ENCODE results near the gene PRKAG2. TPM values are rescaled to one million over a fixed set of nuclear protein-coding genes. Genes with fewer than 3 reads are reported as not detected.

The PRKAG2 gene
- total and polyA plus RNA-seq, 2 of the 8 experiments (the other 6 are each of a cell fraction or from before 2014, with no cell fraction given), result 7.5 to 18.1 TPM

- no peak for TF ChIP-seq EZH2 (IDR thresholded peaks at IDR 0.05; ENCODE audit: low read depth, low read length, severe bottlenecking)
- no peak for TF ChIP-seq SP2 (IDR thresholded peaks at IDR 0.05; ENCODE audit: low read length)
- TF ChIP-seq POU5F1 (IDR thresholded peaks at IDR 0.05; ENCODE audit: low read depth, low read length), result no peak
- TF ChIP-seq, protein P1, sequence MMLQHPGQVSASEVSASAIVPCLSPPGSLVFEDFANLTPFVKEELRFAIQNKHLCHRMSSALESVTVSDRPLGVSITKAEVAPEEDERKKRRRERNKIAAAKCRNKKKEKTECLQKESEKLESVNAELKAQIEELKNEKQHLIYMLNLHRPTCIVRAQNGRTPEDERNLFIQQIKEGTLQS (IDR thresholded peaks at IDR 0.05; ENCODE audit: insufficient read depth, low read depth, low read length), result no peak
- TF ChIP-seq KDM1A (IDR thresholded peaks at IDR 0.05; ENCODE audit: borderline replicate concordance, low read length), result no peak
- TF ChIP-seq, protein P2, sequence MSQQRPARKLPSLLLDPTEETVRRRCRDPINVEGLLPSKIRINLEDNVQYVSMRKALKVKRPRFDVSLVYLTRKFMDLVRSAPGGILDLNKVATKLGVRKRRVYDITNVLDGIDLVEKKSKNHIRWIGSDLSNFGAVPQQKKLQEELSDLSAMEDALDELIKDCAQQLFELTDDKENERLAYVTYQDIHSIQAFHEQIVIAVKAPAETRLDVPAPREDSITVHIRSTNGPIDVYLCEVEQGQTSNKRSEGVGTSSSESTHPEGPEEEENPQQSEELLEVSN (IDR thresholded peaks at IDR 0.05), result no peak
- TF ChIP-seq POLR2AphosphoS5 (IDR thresholded peaks at IDR 0.05; ENCODE audit: low read depth, low read length), result no peak
- TF ChIP-seq PHF8 (conservative IDR thresholded peaks at IDR 0.05; ENCODE audit: low read depth, low read length), result no peak
- TF ChIP-seq TAF1 (IDR thresholded peaks at IDR 0.05; ENCODE audit: low read depth, low read length), result no peak
- no peak for TF ChIP-seq SIN3A (conservative IDR thresholded peaks at IDR 0.05 in 1 of 2, IDR thresholded peaks at IDR 0.05 in 1 of 2; ENCODE audit: low read depth in 1 of 2, low read length in 2 of 2)
Measured at GRCh38 chr7:151838861-151839381, 38.0 kb downstream of the PRKAG2 start (continued).

All from H1 (cell line).